ENCODE results near the gene CBFA2T2. TPM values are rescaled to one million over a fixed set of nuclear protein-coding genes. Genes with fewer than 3 reads are reported as not detected.
A peak's percentile ranks its signal among the peaks of the same experiment; 100 is the strongest.
"Not testable (repeated sequence)": the region's sequence is repeated elsewhere in the genome, so short reads cannot be mapped to it uniquely, and the experiment has no call there.

Gene CBFA2T2
- total RNA-seq, 1 donor from 2014 or later = 58.1 TPM

DNA sequence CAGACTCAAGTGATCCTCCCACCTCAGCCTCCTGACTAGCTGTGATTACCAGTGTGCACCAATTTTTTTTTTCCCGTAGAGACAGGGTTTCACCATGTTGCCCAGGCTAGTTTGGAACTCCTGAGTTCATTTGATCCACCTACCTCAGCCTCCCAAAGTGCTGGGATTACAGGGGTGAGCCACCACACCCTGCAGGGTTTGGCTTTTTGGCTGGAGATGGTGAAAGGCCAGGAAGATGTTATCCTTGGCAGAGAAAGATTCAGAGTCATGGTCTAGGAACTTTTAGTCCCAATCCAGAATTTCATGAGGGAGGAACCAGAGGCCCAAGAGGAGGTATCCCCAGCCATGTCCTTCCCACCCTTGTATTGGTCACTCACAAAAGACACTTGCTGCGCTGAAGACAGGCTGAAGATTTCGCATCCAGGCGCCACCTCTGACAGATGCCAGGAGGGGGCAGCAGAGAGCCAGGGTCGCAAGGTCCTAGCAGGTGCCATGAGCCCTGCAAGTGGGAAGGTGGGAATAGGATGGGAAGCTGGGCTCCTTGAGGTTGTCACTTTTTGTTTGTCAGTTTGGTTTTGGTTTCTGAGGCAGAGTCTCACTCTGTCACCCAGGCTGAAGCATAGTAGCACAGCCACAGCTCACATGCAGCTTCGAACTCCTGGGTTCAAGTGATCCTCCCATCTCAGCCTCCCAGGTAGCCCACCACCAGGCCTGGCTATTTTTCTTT lies 32.8 kb upstream of the CBFA2T2 start:
- not testable (repeated sequence) for H3K36me3 Mint-ChIP-seq (ENCODE audit: insufficient read depth); H3K27me3 Mint-ChIP-seq; H3K9me3 Mint-ChIP-seq (ENCODE audit: low read depth); H3K27ac Mint-ChIP-seq; H3K4me1 Mint-ChIP-seq (ENCODE audit: low read depth); H3K4me3 Mint-ChIP-seq (ENCODE audit: low read depth)
- peak; percentile 94 for DNase-seq (ENCODE audit: low spot score, unreplicated experiment)
- TF ChIP-seq, protein P1, sequence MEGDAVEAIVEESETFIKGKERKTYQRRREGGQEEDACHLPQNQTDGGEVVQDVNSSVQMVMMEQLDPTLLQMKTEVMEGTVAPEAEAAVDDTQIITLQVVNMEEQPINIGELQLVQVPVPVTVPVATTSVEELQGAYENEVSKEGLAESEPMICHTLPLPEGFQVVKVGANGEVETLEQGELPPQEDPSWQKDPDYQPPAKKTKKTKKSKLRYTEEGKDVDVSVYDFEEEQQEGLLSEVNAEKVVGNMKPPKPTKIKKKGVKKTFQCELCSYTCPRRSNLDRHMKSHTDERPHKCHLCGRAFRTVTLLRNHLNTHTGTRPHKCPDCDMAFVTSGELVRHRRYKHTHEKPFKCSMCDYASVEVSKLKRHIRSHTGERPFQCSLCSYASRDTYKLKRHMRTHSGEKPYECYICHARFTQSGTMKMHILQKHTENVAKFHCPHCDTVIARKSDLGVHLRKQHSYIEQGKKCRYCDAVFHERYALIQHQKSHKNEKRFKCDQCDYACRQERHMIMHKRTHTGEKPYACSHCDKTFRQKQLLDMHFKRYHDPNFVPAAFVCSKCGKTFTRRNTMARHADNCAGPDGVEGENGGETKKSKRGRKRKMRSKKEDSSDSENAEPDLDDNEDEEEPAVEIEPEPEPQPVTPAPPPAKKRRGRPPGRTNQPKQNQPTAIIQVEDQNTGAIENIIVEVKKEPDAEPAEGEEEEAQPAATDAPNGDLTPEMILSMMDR (IDR thresholded peaks at IDR 0.05; ENCODE audit: unreplicated experiment) = peak; percentile 99

GRCh38 chr20:33459599-33459998 lies 30.3 kb upstream of the CBFA2T2 start:
- TF ChIP-seq, protein P1 (IDR thresholded peaks at IDR 0.05; ENCODE audit: unreplicated experiment) = no peak
- Mint-ChIP-seq H3K27ac (no peak overlapping the region), H3K27me3 (peaks cover 10% of the 10 kb centered on the region), H3K4me3 (ENCODE audit: low read depth) (no peak overlapping the region), H3K9me3 (ENCODE audit: low read depth) (no peaks in the 10 kb centered on the region), H3K36me3 (ENCODE audit: insufficient read depth) (no peaks in the 10 kb centered on the region), H3K4me1 (ENCODE audit: low read depth) (no peaks in the 10 kb centered on the region)
- no peak for DNase-seq (ENCODE audit: low spot score, unreplicated experiment)

DNA sequence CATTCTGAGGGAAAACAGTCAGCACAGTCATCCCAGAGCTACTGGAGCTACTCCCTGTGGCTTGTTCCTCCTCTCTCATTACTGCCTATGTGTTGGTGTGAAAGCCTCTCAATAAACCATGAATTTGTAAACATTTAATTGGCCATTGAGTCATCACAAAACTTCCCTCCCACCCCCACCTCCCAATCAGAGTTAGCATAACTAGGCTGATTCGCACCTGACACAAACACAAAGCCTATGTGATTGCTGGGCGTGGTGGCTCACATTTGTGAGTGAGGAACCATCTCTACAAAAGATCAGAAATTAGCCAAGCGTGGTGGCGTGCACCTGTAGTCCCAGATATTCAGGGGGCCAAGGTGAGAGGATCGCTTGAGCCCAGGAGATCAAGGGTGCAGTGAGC lies 29.2 kb upstream of the CBFA2T2 start:
- TF ChIP-seq, protein P1 (IDR thresholded peaks at IDR 0.05; ENCODE audit: unreplicated experiment) = no peak
- no peaks in the 10 kb centered on the region for H3K36me3 Mint-ChIP-seq (ENCODE audit: insufficient read depth)
- peaks cover 6% of the 10 kb centered on the region for H3K4me1 Mint-ChIP-seq (ENCODE audit: low read depth)
- no peak for DNase-seq (ENCODE audit: low spot score, unreplicated experiment)
- H3K27me3 Mint-ChIP-seq = peaks cover 5% of the 10 kb centered on the region
- H3K27ac Mint-ChIP-seq = peak overlapping the region; percentile 0
- H3K4me3 Mint-ChIP-seq (ENCODE audit: low read depth) = no peak overlapping the region
- no peaks in the 10 kb centered on the region for H3K9me3 Mint-ChIP-seq (ENCODE audit: low read depth)

DNA sequence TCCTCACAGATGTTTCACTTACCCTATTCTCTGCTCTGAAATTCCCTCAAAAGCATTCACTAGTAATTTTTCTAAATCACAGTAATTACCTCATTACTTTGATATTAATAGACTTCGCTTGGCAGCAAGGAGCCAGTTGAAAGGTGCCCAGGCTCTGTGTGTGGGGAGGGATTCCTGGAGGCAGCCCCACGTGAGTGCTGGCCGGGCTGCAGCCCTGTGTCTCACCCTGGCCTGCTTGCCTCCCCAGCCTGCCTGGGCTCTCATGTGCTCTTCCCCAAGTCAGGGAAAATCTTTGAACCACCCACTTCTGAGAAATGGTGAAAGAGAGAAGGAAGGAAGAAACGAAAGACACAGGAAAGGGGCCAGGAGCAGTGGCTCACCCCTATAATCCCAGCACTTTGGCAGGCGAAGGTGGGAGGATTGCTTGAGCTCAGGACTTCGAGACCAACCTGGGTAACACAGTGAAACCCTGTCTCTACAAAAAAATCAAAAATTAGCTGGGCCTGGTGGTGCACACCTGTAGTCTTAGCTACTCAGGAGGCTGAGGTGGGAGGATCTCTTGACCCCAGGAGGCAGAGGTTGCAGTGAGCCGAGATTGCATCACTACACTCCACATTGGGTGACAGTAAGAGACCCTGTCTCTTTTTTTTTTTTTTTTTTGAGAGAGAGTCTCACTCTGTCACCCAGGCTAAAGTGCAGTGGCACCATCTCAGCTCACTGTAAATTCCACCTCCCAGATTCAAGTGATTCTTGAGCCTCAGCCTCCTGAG lies 26.4 kb upstream of the CBFA2T2 start:
- peaks cover 5% of the 10 kb centered on the region for H3K27me3 Mint-ChIP-seq
- no peaks in the 10 kb centered on the region for H3K36me3 Mint-ChIP-seq (ENCODE audit: insufficient read depth)
- H3K9me3 Mint-ChIP-seq (ENCODE audit: low read depth) = no peaks in the 10 kb centered on the region
- no peak overlapping the region for H3K27ac Mint-ChIP-seq
- H3K4me1 Mint-ChIP-seq (ENCODE audit: low read depth) = peaks cover 9% of the 10 kb centered on the region
- TF ChIP-seq, protein P1 (IDR thresholded peaks at IDR 0.05; ENCODE audit: unreplicated experiment) = no peak
- no peak for DNase-seq (ENCODE audit: low spot score, unreplicated experiment)
- no peak overlapping the region for H3K4me3 Mint-ChIP-seq (ENCODE audit: low read depth)

DNA sequence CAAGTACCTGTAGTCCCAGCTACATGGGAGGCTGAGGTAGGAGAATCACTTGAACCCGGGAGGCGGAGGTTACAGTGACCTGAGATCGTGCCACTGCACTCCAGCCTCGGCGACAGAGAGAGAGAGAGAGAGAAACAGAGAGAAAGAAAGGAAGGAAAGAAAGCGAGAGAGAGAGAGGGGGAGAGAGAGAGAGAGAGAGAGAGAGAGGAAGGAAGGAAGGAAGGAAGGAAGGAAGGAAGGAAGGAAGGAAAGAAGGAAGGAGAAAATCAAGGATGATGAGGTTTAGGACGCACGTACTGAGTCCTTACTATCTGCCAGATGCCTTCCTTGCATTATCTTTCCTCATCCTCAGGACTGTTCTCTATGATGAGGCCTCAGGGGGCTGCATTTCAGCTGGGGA lies 25.1 kb upstream of the CBFA2T2 start:
- H3K4me1 Mint-ChIP-seq (ENCODE audit: low read depth); H3K9me3 Mint-ChIP-seq (ENCODE audit: low read depth); DNase-seq (ENCODE audit: low spot score, unreplicated experiment); H3K27me3 Mint-ChIP-seq; H3K27ac Mint-ChIP-seq; H3K4me3 Mint-ChIP-seq (ENCODE audit: low read depth); H3K36me3 Mint-ChIP-seq (ENCODE audit: insufficient read depth): not testable (repeated sequence)
